BLaER1 (cell line): ENCODE data around the gene TNS3.

Experiments
- H3K27ac ChIP-seq: shearing (Covaris generic); formaldehyde crosslinking; 2 replicates; pipeline ENCODE4 v1.8.1; 2022
- H3K27me3 ChIP-seq: shearing (Covaris generic); formaldehyde crosslinking; 2 replicates; pipeline ENCODE4 v1.8.1; 2022
- H3K36me3 ChIP-seq: shearing (Covaris generic); formaldehyde crosslinking; 2 replicates; pipeline ENCODE4 v1.8.1; 2022
- H3K4me1 ChIP-seq: shearing (Covaris generic); formaldehyde crosslinking; 2 replicates; pipeline ENCODE4 v1.8.1; 2022
- H3K4me2 ChIP-seq: shearing (Covaris generic); formaldehyde crosslinking; 2 replicates; pipeline ENCODE4 v1.8.1; 2022
- H3K4me3 ChIP-seq: shearing (Covaris generic); formaldehyde crosslinking; 2 replicates; pipeline ENCODE4 v1.8.1; 2022
- H3K9ac ChIP-seq: shearing (Covaris generic); formaldehyde crosslinking; 2 replicates; pipeline ENCODE4 v1.8.1; 2022
- H3K9me3 ChIP-seq: shearing (Covaris generic); formaldehyde crosslinking; 2 replicates; pipeline ENCODE4 v1.8.1; 2022
- H4K20me1 ChIP-seq: shearing (Covaris generic); formaldehyde crosslinking; 2 replicates; pipeline ENCODE4 v1.8.1; 2022
- Cebpa-rat ChIP-seq: shearing (Covaris generic); IDR thresholded peaks from 2 replicates; pipeline ENCODE4 v1.8.1; 2022

Gene TNS3

DNA sequence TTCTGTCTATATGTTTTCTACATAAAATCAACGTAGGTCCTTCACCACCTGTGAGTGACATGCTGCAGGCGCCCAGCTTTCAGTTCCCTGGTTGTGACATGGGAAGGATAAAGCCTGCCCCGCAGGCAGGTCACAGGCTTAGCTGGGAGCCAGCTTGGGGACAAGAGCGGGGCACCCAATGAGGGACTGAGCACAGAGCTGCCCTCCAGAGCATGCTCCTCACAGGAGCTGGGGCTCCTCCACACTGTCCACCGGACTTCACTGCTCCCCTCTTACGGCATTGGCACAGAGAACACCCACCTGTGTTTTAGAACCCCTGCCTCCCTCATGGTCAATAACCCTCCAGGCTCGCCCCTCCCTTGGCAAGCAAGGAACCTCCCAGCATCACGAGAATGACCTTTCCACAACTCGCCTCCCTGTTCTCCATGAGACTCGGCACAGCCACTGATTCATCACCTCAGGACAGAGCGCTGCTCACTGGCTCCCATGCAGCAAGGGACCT, 187.1 kb downstream of the TNS3 start:
- Histone ChIP-seq H3K27ac (no peak overlapping the region), H3K4me3 (no peak overlapping the region), H3K36me3 (peaks cover 41% of the 10 kb centered on the region), H4K20me1 (peaks cover 50% of the 10 kb centered on the region), H3K4me2 (no peak overlapping the region), H3K4me1 (peaks cover 34% of the 10 kb centered on the region), H3K9me3 (no peaks in the 10 kb centered on the region), H3K27me3 (peaks cover 33% of the 10 kb centered on the region), H3K9ac (no peak overlapping the region)
- no peak for TF ChIP-seq Cebpa-rat

DNA sequence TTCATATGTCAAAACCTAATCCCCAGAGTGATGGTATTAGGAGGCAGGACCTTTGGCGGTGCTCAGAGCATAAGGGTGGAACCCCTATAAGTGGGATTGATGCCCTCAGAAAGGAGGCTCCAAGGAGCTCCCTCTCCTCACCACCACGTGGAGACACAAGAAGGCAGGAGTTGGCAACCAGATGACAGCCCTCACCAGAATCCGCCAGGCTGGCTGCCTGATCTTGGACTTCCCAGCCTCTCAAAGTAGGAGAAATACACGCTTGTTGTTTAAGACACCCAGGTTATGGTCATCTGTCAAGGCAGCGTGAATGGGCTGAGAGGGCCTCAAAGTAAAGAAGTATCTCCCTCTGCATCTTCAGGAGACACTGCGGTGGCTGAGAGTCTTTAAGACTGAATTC, 187.7 kb downstream of the TNS3 start:
- TF ChIP-seq Cebpa-rat = no peak
- peaks cover 34% of the 10 kb centered on the region for H3K27me3 ChIP-seq
- H3K4me2 ChIP-seq = no peak overlapping the region
- no peaks in the 10 kb centered on the region for H3K9me3 ChIP-seq
- H3K9ac ChIP-seq = no peak overlapping the region
- no peak overlapping the region for H3K27ac ChIP-seq
- peaks cover 41% of the 10 kb centered on the region for H3K36me3 ChIP-seq
- H4K20me1 ChIP-seq = peaks cover 56% of the 10 kb centered on the region
- H3K4me1 ChIP-seq = peaks cover 34% of the 10 kb centered on the region
- H3K4me3 ChIP-seq = no peak overlapping the region

DNA sequence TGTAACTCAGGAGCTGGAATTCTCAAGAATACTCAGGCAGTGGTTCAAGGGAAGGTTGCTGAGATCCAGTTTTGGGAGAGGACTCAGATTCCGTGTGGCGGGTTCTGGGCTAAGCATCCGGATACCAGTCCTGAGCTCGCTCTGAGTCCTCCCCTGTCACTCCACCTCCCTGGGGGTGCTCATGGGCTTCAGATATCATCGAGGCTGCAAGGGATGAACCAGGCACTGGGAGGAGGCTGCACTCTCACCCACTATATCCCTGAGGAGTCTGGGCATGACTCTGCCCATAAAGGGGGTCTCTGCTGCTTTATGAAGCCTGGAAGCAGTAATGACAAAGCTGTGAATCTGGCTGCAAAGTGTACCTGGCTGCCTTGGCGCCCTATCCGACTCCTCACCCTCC, 188.5 kb downstream of the TNS3 start:
- no peaks in the 10 kb centered on the region for H3K9me3 ChIP-seq
- no peak overlapping the region for H3K4me3 ChIP-seq
- H3K36me3 ChIP-seq = peaks cover 41% of the 10 kb centered on the region
- peaks cover 34% of the 10 kb centered on the region for H3K4me1 ChIP-seq
- H3K27ac ChIP-seq = no peak overlapping the region
- peaks cover 34% of the 10 kb centered on the region for H3K27me3 ChIP-seq
- peak overlapping the region; percentile 75; the same call in 1 of the 2 replicates for H3K4me2 ChIP-seq
- H3K9ac ChIP-seq = no peak overlapping the region
- no peak for TF ChIP-seq Cebpa-rat
- H4K20me1 ChIP-seq = peaks cover 59% of the 10 kb centered on the region

- Histone ChIP-seq H3K4me1 (peaks cover 34% of the 10 kb centered on the region), H3K4me2 (peak overlapping the region; percentile 75), H3K27ac (no peak overlapping the region), H3K27me3 (peaks cover 42% of the 10 kb centered on the region), H3K4me3 (no peak overlapping the region), H3K36me3 (peaks cover 43% of the 10 kb centered on the region), H3K9me3 (no peaks in the 10 kb centered on the region), H4K20me1 (peaks cover 64% of the 10 kb centered on the region), H3K9ac (no peak overlapping the region; the same call in 1 of the 2 replicates)
- TF ChIP-seq Cebpa-rat = no peak
Measured at GRCh38 chr7:47392241-47392759, 189.6 kb downstream of the TNS3 start.

DNA sequence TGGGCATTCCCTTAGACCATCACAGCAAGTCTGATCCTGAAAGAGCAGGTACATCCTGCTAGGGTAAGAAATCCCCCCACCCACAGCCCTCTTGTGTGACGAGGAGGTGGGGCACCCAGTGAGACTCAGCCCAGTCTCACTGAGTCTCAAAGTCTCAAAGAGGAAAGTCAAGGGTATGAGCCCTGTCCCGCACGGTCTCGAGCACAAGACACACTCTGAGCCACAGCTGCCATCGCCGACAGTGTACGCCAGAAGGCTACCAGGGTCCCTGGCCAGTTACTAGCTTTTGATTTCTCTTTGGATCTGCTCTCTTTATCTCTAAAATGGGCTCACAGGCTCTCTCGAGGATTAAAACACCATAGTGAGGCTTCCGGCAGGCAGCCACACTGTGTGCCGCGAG, 190.2 kb downstream of the TNS3 start:
- Histone ChIP-seq H3K4me2 (peak overlapping the region; percentile 75), H4K20me1 (peaks cover 66% of the 10 kb centered on the region), H3K4me1 (peaks cover 34% of the 10 kb centered on the region), H3K36me3 (peaks cover 40% of the 10 kb centered on the region), H3K9me3 (no peaks in the 10 kb centered on the region), H3K27ac (no peak overlapping the region), H3K27me3 (peaks cover 44% of the 10 kb centered on the region), H3K9ac (no peak overlapping the region), H3K4me3 (no peak overlapping the region)
- TF ChIP-seq Cebpa-rat = no peak

- Histone ChIP-seq H3K27me3 (peaks cover 38% of the 10 kb centered on the region), H3K9me3 (no peaks in the 10 kb centered on the region), H3K27ac (no peak overlapping the region), H3K4me1 (peaks cover 34% of the 10 kb centered on the region), H3K4me2 (peak overlapping the region; percentile 75), H3K9ac (no peak overlapping the region), H4K20me1 (peaks cover 72% of the 10 kb centered on the region), H3K36me3 (peaks cover 32% of the 10 kb centered on the region), H3K4me3 (no peak overlapping the region)
- no peak for TF ChIP-seq Cebpa-rat
Measured at GRCh38 chr7:47390914-47391313, 191.0 kb downstream of the TNS3 start.

DNA sequence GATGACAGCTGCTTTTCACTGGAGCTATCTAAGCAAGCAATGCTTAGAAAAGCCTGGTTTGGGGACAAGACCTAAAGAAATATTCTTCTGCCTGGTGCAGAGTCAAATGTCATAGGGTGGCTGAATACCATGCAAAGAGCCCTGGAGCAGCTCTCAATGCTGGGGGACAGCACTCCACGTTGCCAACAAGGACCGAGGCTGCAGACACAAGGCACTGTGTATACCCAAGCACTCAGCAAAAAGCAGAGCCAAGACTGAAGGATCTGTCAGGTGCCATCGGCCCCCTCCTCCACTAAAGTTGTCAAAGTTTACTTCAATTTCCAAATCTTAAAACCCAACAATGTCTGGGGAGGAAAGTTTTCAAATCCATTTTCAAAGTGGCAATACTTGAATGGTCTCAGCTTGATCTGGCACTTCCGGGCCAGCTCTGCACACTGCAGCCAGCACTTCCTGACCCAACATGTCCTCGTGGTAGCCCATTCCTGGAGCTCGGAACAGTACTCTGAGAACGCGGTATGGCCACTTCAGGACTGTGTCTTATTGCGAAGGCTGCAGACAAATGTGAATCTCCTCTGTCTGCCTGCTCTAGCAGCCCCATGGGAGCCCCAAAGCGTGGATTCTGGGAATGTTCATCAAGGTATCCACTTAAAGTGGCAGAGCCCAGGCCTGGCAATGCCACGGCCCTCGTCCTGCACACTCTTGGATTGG, 191.8 kb downstream of the TNS3 start:
- peaks cover 29% of the 10 kb centered on the region for H3K36me3 ChIP-seq

DNA sequence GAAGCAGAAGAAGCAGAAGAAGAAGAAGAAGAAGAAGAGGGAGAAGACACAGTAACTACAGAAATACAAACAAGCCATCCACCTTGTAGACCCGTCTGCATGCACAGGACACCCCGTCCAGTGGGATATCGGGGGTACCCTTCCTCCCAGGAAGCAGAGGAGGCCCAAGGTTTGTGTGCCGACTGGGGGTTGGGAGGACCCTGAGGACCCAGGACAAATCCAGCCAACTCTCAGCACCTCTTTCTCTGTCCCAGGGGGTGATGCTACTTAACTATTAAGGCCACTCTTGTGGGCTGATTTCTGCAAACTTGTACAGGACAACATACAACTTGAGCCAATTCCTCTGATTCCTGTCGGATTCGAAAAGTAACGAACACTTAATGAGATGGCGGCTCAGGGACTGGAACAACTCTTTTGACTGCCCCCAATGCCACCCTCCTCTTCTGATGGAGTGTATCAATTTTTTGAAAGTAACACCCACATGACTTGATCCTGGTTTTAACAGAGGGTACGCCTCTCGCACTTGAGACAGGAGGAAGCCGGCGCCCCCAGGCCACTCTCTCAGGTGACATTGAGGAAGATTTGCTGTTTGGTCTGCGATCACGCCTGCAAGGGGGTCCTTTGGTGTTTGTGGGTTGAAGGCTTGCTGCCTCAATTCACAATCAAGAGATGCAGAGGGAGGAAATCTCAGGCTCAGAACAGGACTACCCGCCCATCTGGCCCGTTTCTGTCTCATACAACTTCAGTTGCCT, 192.6 kb downstream of the TNS3 start:
- peaks cover 22% of the 10 kb centered on the region for H3K36me3 ChIP-seq
- no peak overlapping the region for H3K4me3 ChIP-seq
- TF ChIP-seq Cebpa-rat = no peak

More for the DNA sequence above, 191.8 kb downstream of the TNS3 start:
- peaks cover 34% of the 10 kb centered on the region for H3K4me1 ChIP-seq
- no peak overlapping the region for H3K9ac ChIP-seq
- no peak for TF ChIP-seq Cebpa-rat
- H3K27ac ChIP-seq = no peak overlapping the region
- peaks cover 79% of the 10 kb centered on the region for H4K20me1 ChIP-seq
- H3K4me2 ChIP-seq = no peak overlapping the region
- no peaks in the 10 kb centered on the region for H3K9me3 ChIP-seq
- peaks cover 40% of the 10 kb centered on the region for H3K27me3 ChIP-seq
- H3K4me3 ChIP-seq = no peak overlapping the region

DNA sequence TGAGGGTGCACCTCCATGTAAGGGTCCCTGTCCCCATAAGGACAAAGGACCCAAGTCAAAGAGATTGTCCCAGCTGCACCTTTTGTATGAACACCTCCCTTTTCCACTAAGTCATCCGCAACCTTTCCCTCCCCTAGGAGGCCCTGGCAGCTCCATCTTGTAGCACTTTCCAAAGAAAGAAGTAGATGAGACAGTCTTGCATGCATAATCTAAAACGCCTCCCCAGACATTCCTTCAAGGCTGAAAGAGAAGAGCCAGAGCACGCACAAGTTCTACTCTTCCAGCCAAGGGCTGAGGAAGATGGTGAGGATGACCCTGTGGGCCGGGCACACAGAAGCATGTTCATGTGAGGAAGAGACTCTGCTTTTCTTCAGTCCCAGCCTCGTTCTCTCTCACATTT, 194.4 kb downstream of the TNS3 start:
- H4K20me1 ChIP-seq = peaks cover 81% of the 10 kb centered on the region
- H3K36me3 ChIP-seq = peaks cover 10% of the 10 kb centered on the region
- H3K27me3 ChIP-seq = peaks cover 51% of the 10 kb centered on the region
- no peak overlapping the region for H3K9ac ChIP-seq
- H3K9me3 ChIP-seq = no peaks in the 10 kb centered on the region
- H3K27ac ChIP-seq = no peak overlapping the region
- no peak overlapping the region for H3K4me2 ChIP-seq
- peaks cover 20% of the 10 kb centered on the region for H3K4me1 ChIP-seq
- no peak for TF ChIP-seq Cebpa-rat
- H3K4me3 ChIP-seq = no peak overlapping the region

More for the DNA sequence above, 192.6 kb downstream of the TNS3 start:
- H3K27ac ChIP-seq = no peak overlapping the region
- H3K4me1 ChIP-seq = peaks cover 34% of the 10 kb centered on the region
- peaks cover 79% of the 10 kb centered on the region for H4K20me1 ChIP-seq
- H3K9me3 ChIP-seq = no peaks in the 10 kb centered on the region
- no peak overlapping the region for H3K4me2 ChIP-seq
- no peak overlapping the region for H3K9ac ChIP-seq
- H3K27me3 ChIP-seq = peaks cover 47% of the 10 kb centered on the region
